ENCODE results near the gene GNB1.
A peak's percentile ranks its signal among the peaks of the same experiment; 100 is the strongest.

Gene GNB1

GRCh38 chr1:1761504-1762376 lies 129.1 kb downstream of the GNB1 start:
- Histone ChIP-seq H3K9me3 (no peaks in the 10 kb centered on the region), H3K27ac (0 out of 2 replicates have a peak overlapping the region, but pooled peaks have one; percentile 19), H3K4me2 (peak overlapping the region; percentile 51; the same call in 1 of the 2 replicates), H4K20me1 (peaks cover 97% of the 10 kb centered on the region), H3K9ac (peak overlapping the region; percentile 8; the same call in 1 of the 2 replicates), H3K27me3 (no peaks in the 10 kb centered on the region), H3K36me3 (peaks cover 100% of the 10 kb centered on the region), H3K4me3 (no peak overlapping the region), H3K4me1 (peaks cover 58% of the 10 kb centered on the region)
- TF ChIP-seq Cebpa-rat (IDR thresholded peaks at IDR 0.05), result no peak

GRCh38 chr1:1760715-1761114 lies 130.2 kb downstream of the GNB1 start:
- Histone ChIP-seq H4K20me1 (peaks cover 97% of the 10 kb centered on the region), H3K9ac (peak overlapping the region; percentile 49; the same call in 1 of the 2 replicates), H3K27me3 (no peaks in the 10 kb centered on the region), H3K4me2 (peak overlapping the region; percentile 51), H3K36me3 (peaks cover 100% of the 10 kb centered on the region), H3K9me3 (no peaks in the 10 kb centered on the region), H3K27ac (peak overlapping the region; percentile 38), H3K4me3 (no peak overlapping the region), H3K4me1 (peaks cover 58% of the 10 kb centered on the region)
- TF ChIP-seq Cebpa-rat (IDR thresholded peaks at IDR 0.05), result no peak

GRCh38 chr1:1760345-1760650 lies 130.6 kb downstream of the GNB1 start:
- no peak overlapping the region for H3K4me3 ChIP-seq
- no peaks in the 10 kb centered on the region for H3K9me3 ChIP-seq
- peaks cover 100% of the 10 kb centered on the region for H3K36me3 ChIP-seq
- H4K20me1 ChIP-seq, result peaks cover 94% of the 10 kb centered on the region
- H3K27me3 ChIP-seq, result no peaks in the 10 kb centered on the region
- no peak for TF ChIP-seq Cebpa-rat (IDR thresholded peaks at IDR 0.05)
- peak overlapping the region; percentile 49; the same call in 1 of the 2 replicates for H3K9ac ChIP-seq
- H3K27ac ChIP-seq, result peak overlapping the region; percentile 38
- peak overlapping the region; percentile 51 for H3K4me2 ChIP-seq
- peaks cover 58% of the 10 kb centered on the region for H3K4me1 ChIP-seq

- H3K36me3 ChIP-seq, result peaks cover 100% of the 10 kb centered on the region
- H3K4me3 ChIP-seq, result no peak overlapping the region
- H4K20me1 ChIP-seq, result peaks cover 88% of the 10 kb centered on the region
- peak overlapping the region; percentile 51 for H3K4me2 ChIP-seq
- H3K4me1 ChIP-seq, result peaks cover 54% of the 10 kb centered on the region
- H3K27ac ChIP-seq, result peak overlapping the region; percentile 38
- no peaks in the 10 kb centered on the region for H3K27me3 ChIP-seq
- no peak for TF ChIP-seq Cebpa-rat (IDR thresholded peaks at IDR 0.05)
- H3K9ac ChIP-seq, result peak overlapping the region; percentile 49; the same call in 1 of the 2 replicates
- no peaks in the 10 kb centered on the region for H3K9me3 ChIP-seq
Measured at GRCh38 chr1:1759456-1760344, 131.2 kb downstream of the GNB1 start.

GRCh38 chr1:1758692-1759455 lies 132.0 kb downstream of the GNB1 start:
- peak overlapping the region; percentile 38 for H3K27ac ChIP-seq
- H3K9me3 ChIP-seq, result no peaks in the 10 kb centered on the region
- H3K36me3 ChIP-seq, result peaks cover 100% of the 10 kb centered on the region
- no peaks in the 10 kb centered on the region for H3K27me3 ChIP-seq
- peak overlapping the region; percentile 51 for H3K4me2 ChIP-seq
- no peak overlapping the region for H3K4me3 ChIP-seq
- H3K9ac ChIP-seq, result 0 out of 2 replicates have a peak overlapping the region, but pooled peaks have one; percentile 38
- peaks cover 46% of the 10 kb centered on the region for H3K4me1 ChIP-seq
- no peak for TF ChIP-seq Cebpa-rat (IDR thresholded peaks at IDR 0.05)
- peaks cover 87% of the 10 kb centered on the region for H4K20me1 ChIP-seq

GRCh38 chr1:1758059-1758621 lies 132.7 kb downstream of the GNB1 start:
- no peak for TF ChIP-seq Cebpa-rat (IDR thresholded peaks at IDR 0.05)
- Histone ChIP-seq H3K36me3 (peaks cover 100% of the 10 kb centered on the region), H3K9ac (peak overlapping the region; percentile 29; the same call in 1 of the 2 replicates), H3K27me3 (no peaks in the 10 kb centered on the region), H3K9me3 (no peaks in the 10 kb centered on the region), H3K27ac (peak overlapping the region; percentile 30), H3K4me1 (peaks cover 44% of the 10 kb centered on the region), H3K4me2 (no peak overlapping the region), H4K20me1 (peaks cover 87% of the 10 kb centered on the region), H3K4me3 (no peak overlapping the region)

- peaks cover 81% of the 10 kb centered on the region for H4K20me1 ChIP-seq
Measured at GRCh38 chr1:1757422-1758058, 133.3 kb downstream of the GNB1 start.

GRCh38 chr1:1756661-1757421 lies 134.0 kb downstream of the GNB1 start:
- Histone ChIP-seq H3K4me1 (peaks cover 41% of the 10 kb centered on the region), H3K9me3 (no peaks in the 10 kb centered on the region), H3K36me3 (peaks cover 99% of the 10 kb centered on the region), H3K27ac (no peak overlapping the region), H4K20me1 (peaks cover 74% of the 10 kb centered on the region), H3K4me3 (no peak overlapping the region), H3K9ac (no peak overlapping the region), H3K27me3 (no peaks in the 10 kb centered on the region), H3K4me2 (no peak overlapping the region)
- no peak for TF ChIP-seq Cebpa-rat (IDR thresholded peaks at IDR 0.05)

More at GRCh38 chr1:1757422-1758058, 133.3 kb downstream of the GNB1 start:
- peaks cover 44% of the 10 kb centered on the region for H3K4me1 ChIP-seq
- H3K27me3 ChIP-seq, result no peaks in the 10 kb centered on the region
- H3K36me3 ChIP-seq, result peaks cover 100% of the 10 kb centered on the region
- no peak overlapping the region for H3K4me2 ChIP-seq
- no peaks in the 10 kb centered on the region for H3K9me3 ChIP-seq
- no peak for TF ChIP-seq Cebpa-rat (IDR thresholded peaks at IDR 0.05)
- H3K27ac ChIP-seq, result peak overlapping the region; percentile 30; the same call in 1 of the 2 replicates
- peak overlapping the region; percentile 29; the same call in 1 of the 2 replicates for H3K9ac ChIP-seq
- H3K4me3 ChIP-seq, result no peak overlapping the region
